GM19025 (cell line): ENCODE results near the gene EHF.

Experiments used
- ATAC-seq: cut with Tn5 transposase; IDR thresholded peaks from one replicate; pipeline ENCODE4 v1.9.1; 2021; ENCODE audit warnings: mild to moderate bottlenecking, low read depth, moderate library complexity; ENCODE audit not compliant: unreplicated experiment

EHF gene

DNA sequence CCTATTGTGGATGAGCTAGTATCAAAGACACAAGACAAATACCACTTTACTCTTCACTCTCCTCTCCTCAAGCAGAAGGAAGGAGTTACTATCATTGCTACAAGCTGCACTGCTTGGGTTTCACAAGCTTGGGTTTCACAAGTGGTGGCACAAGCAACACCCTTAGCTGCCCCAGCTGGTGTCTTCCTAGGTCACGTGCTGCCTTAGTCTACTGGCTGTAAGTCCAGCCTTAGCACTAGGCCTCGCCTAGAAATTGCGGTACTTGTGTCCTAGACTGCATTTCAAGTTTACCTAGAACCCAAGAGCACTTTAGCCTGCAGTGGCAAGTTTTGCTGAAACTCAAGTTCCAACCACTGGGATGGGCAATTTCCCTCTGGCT lies 86.6 kb downstream of the EHF start:
- no peak for ATAC-seq
